GDM1 (cell line): Measurements from ENCODE around the gene PRSS12.
A peak's percentile ranks its signal among the peaks of the same experiment; 100 is the strongest.
"Not testable (repeated sequence)": the region's sequence is repeated elsewhere in the genome, so short reads cannot be mapped to it uniquely, and the experiment has no call there.

ENCODE experiments used
- DNase-seq: peaks from one replicate; lab custom pipeline; 2025; lab: John Stamatoyannopoulos, UW

Gene PRSS12

GRCh38 chr4:118318931-118319330, 33.9 kb downstream of the PRSS12 start:
- no peak for DNase-seq

- DNase-seq: no peak
These were observed 35.1 kb downstream of the PRSS12 start for GRCh38 chr4:118317691-118318090.

- no peak for DNase-seq
These were observed 38.6 kb downstream of the PRSS12 start for GRCh38 chr4:118314221-118314620.

DNA sequence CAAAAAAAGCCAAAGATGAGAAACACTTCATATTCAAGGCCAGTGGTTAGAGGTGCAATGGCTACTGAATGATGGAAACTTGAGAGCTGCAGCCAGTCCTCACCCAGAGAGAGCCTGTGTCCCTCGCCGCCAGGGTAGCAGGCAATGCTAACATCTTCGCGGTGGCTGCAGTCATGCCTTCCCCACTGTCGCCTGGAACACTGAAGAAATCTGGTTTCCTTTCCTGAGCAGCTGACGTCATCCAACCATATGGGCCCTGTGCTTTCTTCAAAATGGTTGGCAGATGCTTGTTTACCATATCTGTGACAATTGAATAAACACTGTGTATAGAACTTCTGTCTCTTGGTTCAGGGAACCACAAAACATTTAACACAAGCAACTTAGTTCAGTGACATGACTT, 39.7 kb downstream of the PRSS12 start:
- DNase-seq: no peak

- no peak for DNase-seq
These were observed 44.3 kb downstream of the PRSS12 start for GRCh38 chr4:118308306-118309030.

- DNase-seq: no peak
These were observed 45.2 kb downstream of the PRSS12 start for GRCh38 chr4:118307643-118308042.

DNA sequence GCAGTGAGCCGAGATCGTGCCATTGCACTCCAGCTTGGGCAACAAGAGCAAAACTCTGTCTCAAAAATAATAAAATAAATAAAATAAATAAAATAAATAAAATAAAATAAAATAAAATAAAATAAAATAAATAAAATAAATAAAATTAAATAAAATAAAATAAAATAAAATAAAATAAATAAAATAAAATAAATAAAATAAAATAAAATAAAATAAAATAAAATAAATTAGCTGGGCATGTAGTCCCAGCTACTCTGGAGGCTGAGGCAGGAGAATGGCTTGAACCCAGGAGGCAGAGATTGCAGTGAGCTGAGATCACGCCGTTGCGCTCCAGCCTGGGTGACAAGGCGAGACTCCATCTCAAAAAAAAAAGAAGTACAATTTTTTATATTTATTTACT, 53.2 kb downstream of the PRSS12 start:
- DNase-seq: not testable (repeated sequence)

DNA sequence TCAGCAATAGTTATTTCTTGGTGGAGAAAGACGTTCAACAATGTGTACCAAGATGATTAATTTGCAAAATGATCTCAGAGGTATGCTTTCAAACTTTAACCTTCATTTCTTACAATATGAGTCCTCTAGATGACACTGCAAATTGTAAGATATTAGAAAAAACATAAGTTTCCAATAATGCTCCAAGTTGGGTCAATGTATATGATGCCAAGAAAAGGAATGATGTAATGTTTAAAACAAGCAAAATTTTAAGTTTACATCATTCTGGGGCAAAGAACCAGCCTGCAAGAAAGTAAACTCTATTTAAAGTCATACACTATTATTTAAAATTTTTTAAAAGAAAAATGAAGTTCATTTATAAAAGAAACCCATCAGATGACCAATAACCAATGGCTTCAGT, 56.1 kb downstream of the PRSS12 start:
- no peak for DNase-seq

DNA sequence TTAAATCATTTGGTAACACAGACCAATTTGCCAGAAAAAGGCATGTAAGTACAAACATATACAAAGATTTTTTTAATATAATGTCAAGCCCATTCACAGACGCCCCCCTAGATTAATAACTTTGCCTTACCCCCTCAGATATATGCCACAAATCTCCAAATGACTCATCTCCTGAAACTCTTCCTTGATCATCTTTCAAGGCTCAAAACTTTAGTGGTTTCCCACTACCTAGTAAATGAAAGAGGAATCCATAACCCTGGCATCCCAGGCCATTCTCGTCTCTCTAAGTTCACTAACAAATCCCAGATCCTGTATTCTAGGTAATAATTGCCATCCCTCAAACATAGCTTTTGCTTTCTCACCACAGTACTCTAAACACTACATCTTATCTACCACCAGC, 61.9 kb downstream of the PRSS12 start:
- no peak for DNase-seq

GRCh38 chr4:118289794-118290193, 63.0 kb downstream of the PRSS12 start:
- no peak for DNase-seq

DNA sequence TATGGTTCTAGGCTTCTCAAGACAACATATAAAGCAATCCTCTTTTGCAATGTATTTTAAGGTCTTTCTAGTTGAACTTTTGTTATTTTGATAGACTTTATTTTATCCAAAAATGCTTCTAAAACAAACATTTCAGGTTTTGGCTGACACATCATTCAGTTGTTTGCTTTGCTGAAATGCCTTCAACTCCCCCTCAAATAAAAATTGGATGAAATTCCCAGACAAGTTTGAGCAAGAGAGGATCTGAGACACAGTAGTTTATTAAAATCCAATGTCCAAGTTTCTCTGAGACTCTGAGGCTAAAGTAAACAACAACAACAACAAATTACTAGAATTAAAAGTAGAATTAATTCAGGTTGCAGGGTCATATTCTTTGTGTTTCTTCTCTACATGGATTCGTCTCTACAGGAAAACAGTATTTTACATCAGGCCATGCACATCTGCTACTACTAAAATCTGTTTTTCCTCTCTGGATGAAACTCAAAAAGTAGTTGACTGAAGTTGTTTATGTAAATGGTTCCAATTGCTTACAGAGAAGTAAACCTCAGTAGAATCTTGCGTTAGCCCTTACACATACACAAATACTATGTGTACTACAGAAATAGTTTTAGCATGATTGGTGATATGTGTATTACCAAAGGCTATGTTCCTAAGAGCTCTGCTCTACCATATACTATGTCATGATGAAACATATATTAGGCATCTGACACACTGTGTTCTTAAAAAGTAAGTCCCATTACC, 64.9 kb downstream of the PRSS12 start:
- no peak for DNase-seq

- no peak for DNase-seq
These were observed 66.1 kb downstream of the PRSS12 start for GRCh38 chr4:118286685-118287084.

DNA sequence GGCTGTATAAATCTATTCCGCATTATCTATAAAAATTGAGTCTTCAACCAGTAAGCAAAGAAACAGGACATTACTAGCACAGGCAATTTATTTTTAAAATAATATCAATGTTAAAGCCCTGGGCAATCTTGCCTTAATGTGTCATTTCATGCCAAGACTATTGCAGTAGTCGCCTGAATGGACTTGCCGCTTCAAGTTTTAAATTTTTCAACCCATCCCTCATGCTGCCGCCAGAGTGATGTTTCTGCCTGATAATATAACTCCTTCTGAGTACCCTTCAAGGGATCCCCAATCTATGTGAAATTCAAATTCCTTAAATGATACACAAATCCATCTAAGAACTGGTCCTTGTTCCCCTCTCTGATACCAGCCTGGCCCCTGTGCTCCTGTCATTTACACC, 66.9 kb downstream of the PRSS12 start:
- no peak for DNase-seq

GRCh38 chr4:118284169-118284568, 68.6 kb downstream of the PRSS12 start:
- DNase-seq: peak; percentile 8

DNA sequence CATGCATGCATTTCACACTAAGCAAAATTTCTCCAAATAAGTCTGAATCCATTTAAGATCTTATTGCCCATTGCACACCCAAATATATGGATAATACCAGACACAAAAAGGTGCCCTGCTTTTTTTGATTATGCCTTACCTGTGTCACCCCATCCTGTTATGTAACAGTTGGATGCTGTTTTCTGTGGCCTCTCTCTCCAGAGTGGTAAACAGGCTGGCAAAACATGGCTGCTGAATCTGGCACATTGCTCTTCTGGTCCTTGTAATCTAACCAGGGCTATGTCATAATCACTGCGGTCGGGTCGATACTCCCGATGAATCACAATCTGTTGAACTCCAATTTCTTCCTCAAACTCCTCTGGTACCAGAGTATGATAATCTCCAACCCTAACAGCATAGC, 70.1 kb downstream of the PRSS12 start:
- no peak for DNase-seq

GRCh38 chr4:118281611-118282442, 71.0 kb downstream of the PRSS12 start:
- no peak for DNase-seq

- DNase-seq: peak; percentile 35
These were observed 72.1 kb downstream of the PRSS12 start for GRCh38 chr4:118280501-118281218.

GRCh38 chr4:118279920-118280432, 72.8 kb downstream of the PRSS12 start:
- DNase-seq: no peak

- DNase-seq: no peak
These were observed 73.5 kb downstream of the PRSS12 start for GRCh38 chr4:118279328-118279727.

DNA sequence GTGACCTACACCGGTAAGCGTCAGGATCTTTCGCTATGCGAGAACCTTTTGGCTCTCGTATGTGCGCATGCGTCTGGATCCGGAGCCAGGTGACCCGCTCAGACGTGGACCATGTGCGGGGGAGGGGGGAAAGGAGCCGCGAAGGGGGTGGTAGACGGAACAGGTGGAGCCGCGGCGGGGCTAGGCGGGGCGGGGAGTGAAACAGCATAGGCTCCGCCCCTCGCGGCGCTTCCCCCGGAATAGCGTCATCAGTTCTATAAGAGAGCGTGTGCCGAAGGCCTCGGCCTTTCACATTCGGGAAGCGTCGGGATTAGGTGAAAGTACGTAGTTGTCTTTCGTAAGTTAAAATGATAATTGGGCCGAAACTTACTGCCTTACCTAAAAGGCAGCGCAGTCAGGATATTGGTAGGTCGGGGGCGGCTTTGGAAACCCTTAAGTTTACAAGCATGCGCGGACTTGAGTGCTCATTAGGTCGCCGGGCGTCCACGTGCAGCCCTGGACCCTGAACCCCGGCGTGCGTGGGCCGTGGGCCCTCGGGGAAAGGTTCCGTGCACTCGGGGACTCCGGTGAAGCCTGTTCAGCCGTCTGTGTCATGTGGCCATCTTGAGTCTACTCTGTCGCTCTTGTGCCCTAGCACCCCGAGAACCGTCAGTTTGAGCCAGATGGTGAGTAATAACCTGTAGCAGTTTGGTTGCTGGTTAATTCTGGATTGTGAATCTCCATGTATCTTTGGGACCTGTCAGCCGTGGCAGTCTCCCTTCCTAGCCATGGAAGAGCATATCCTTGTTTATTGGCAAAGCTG, 74.1 kb downstream of the PRSS12 start:
- DNase-seq: peak; percentile 93

- no peak for DNase-seq
These were observed 75.6 kb downstream of the PRSS12 start for GRCh38 chr4:118277243-118277642.
